NCI-H1092 (cell line): ENCODE measurements around the gene PQBP1.
A peak's percentile ranks its signal among the peaks of the same experiment; 100 is the strongest.
"Not testable (repeated sequence)": the region's sequence is repeated elsewhere in the genome, so short reads cannot be mapped to it uniquely, and the experiment has no call there.

Source experiments
- DNase-seq: peaks from one replicate; lab custom pipeline; 2025; lab: John Stamatoyannopoulos, UW

Gene PQBP1

DNA sequence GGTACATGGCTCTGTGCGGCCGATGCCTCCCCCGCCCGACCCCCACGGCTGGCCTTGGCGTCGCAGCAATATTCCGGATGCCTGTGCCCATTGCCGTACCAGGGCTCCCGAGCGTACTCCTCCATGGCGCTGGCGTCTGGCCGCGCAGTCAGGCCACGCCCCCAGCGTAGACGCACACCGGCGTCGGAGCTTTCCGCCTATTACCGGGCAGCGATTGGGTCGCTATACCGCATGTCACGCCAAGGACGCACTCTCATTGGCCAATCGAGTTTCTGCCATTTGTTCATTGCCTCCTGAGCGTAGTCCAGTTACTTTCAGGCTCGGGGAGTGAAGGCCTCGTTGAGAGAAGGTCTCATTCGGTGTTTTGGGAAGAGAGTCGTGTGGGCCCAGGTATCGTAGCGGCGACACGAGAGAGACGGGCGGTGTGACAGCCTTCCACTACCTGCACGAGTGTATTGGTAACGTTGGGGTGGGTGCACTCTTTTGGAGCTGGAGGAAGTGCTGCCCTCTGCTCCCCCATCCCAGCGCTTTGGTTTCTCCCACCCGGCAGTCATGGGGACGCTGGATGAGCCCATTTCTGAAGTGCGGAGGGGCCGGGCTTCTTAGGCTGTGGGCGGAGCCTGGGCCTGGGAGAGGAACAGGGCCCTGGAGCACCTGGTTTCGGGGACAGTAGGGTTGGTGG, at the start of gene PQBP1, which contains the start of gene TIMM17B:
Gene PQBP1, plus strand, starts transcription at position 306 of the 682 bp plus-strand sequence. CDS start 580 bp downstream, outside the sequence.
Gene TIMM17B, minus strand, starts transcription at position 144 of the 682 bp plus-strand sequence. Its CDS starts 19 bp downstream, at position 125.
- peak; percentile 96 for DNase-seq

DNA sequence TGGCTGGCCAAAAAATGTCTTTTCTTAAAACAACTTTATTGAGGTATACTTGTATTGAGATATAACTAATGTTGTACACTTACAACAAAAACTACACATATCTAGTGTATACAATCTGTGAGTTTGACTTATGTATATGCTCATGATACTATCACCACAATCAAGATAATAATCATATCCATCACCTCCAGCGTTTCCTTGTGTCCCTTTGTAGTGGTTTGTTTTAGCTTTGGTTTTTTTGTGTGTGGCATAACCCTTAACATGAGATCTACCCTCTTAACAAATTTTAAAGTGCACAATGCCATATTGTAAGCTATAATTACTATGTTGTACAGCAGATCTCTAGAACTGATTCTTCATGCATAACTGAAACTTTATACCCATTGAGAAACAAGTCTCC, 48.9 kb upstream of the PQBP1 start:
- DNase-seq = no peak

DNA sequence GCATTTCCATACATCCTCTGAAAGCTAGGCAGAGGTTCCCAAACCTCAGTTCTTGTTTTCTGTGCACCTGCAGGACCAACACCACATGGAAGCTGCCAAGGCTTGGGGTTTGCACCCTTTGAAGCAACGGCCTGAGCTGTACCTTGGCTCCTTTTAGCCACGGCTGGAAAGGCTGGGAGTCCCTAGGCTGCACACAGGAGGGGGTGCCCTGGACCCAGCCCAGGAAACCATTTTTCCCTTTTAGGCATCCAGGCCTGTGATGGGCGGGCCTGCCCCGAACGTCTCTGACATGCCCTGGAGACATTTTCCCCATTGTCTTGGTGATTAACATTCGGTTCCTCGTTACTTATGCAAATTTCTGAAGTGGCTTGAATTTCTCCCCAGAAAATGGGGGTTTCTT, 44.9 kb upstream of the PQBP1 start:
- DNase-seq = no peak

GRCh38 chrX:48853494-48853893, 44.2 kb upstream of the PQBP1 start:
- DNase-seq = not testable (repeated sequence)

- DNase-seq = not testable (repeated sequence)
These were observed 43.5 kb upstream of the PQBP1 start for GRCh38 chrX:48854121-48854804.

- DNase-seq = no peak
These were observed 42.8 kb upstream of the PQBP1 start for GRCh38 chrX:48854898-48855297.

- DNase-seq = no peak
These were observed 33.5 kb upstream of the PQBP1 start for GRCh38 chrX:48864210-48864609.

- not testable (repeated sequence) for DNase-seq
These were observed 25.7 kb upstream of the PQBP1 start for GRCh38 chrX:48872017-48872416.

GRCh38 chrX:48876944-48877343, 20.8 kb upstream of the PQBP1 start:
- not testable (repeated sequence) for DNase-seq

DNA sequence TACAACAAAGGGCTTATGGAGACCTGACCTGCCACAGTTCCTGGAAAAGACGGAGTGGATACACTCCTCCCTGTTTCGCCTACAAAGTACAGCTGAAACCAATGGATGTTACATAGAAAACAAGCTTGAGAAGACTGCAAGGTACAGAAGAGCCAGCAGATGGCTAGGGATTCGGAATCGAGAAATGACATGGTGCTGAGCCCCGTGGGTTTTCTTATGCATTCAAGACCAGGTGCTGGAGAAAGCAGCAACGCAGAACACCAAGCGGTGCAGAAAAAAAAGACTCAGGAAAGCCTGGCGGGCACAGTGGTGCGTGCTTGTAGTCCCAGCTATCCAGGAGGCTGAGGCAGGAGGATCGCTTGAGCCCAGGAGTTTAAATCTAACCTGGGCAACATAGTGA, 14.0 kb upstream of the PQBP1 start:
- no peak for DNase-seq

- DNase-seq = not testable (repeated sequence)
These were observed 11.1 kb upstream of the PQBP1 start for GRCh38 chrX:48886586-48886985.

DNA sequence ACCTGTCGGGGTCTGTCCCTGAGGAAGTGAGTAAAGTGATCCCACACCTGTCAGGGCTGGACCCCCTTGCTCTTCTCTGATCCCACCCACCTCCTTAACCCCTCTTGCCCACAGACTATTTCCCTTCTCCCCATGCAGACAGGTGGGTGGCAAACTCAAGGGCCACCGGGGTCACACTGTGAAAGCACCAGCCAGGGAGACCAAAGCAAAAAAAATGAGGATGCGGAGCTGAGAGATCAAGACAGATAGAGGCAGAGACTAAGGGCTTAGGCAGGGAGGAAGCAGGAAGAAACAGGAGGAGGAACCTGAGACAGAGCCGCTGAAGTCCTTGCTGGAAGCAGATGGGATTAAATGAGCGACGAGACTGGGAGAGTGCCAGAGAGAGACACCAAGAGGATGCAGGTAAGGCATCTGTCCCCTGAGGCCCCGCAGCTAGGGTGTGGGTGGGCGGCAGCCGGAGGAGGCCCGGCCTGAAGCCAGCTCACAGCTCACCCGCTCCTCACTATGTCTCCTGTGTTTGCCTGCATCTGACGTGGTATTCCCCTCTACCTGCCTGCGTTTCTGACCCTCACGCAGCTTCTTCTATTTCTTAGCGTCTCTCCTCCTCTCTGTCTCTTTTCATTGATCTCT, 7.3 kb upstream of the PQBP1 start:
- no peak for DNase-seq

- DNase-seq = no peak
These were observed 6.8 kb upstream of the PQBP1 start for GRCh38 chrX:48890934-48891401.

DNA sequence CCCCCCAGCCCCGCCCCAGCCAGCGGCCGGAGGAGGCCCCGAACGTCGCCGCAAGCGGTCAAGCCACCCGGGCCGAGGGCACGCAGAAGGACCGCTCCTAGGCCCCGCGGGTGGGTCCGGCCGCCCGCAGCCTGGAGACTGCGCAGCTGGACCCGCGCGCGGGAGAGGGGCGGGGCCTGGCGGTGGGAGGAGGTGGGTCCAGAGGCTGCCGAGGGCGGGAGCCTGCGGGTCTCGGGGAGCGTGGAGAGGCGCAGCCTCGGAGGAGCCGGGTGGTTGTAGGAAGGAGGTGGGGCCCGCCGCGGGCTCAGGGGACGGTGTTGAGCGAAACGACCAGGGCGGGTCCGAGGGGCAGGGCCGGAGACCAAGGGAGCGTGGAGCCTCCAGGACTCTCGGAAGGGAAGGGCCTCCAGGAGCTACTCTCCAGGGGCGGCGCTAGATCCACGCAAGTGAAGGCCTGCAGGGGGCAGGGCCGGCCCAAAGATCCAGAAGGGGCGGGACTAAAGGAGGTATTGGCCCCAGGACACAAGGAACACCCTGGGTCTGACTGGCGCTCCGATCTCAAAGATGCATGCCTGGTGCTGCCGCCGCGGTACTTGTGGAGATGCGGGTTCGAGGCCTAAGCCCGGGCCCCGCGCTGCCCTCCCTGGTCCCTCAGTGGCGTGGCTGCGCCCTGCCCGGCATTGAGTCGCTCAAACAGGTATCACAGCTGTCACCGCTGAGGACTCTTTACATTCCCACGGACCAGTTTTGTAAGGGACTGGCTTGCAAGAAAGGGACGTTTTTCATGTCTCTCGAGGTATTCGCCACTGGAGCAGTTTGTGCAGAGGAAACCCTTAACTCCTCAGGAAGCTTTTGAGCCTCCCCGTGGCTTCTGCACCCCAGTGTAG, 6.1 kb upstream of the PQBP1 start:
- DNase-seq = peak; percentile 82

- DNase-seq = no peak
These were observed 4.8 kb upstream of the PQBP1 start for GRCh38 chrX:48892896-48893295.

DNA sequence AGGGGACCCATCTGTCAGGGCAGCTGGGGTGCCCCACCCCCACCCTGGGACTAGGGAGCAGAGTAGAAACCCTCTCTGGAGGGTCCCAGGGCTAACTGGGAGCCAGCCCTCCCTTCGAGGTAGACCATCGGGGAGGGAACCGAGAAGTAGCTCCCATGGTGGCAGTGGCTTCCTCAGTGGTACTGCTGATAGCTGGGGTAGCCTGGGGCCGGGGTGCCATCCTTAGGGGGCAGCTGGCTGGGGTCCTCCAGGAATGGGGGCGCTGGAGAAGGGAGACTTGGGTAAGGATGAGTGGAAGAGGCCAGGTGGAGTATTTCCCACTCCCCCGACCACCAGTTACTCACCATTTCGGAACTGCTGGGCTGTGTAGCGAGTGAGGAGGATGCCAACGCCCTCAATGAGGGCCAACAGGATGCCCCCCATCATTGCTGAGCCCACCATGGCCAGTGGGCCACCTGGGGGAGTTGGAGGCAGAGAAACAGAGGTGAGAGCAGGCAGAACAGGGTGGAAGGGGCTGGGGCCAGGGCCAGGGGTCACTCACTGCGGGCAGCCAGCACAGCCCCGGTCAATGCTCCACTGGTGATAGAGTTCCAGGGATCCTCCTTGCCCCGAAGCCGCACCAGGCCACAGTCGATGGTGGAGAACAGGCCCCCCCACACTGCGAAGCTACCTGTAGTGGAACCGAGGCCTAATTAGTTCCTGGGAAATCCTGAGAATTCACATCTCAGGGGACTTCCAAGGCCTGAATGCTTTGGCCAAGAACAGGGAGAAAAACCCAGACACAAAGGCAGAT, 4.0 kb upstream of the PQBP1 start:
- no peak for DNase-seq

DNA sequence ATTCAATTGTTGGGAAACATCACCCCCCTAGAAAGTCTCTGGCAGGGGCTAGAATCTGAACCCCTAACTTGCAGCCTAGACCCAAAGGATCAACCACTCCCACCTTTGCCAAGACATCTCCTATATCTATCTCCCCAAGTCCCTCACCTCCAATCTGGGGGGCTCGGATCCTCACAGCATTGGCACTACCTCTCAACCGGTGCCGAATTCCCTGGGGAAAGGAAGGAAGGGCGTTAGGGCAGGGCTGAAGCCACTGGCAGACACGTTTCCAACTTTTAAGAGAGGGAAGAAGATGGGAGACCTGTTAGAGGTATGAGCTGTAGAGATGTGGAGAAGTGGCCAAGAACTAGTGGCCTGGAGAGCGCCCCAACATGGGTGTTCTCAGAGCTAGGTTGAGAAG, 2.8 kb upstream of the PQBP1 start:
- DNase-seq = no peak

DNA sequence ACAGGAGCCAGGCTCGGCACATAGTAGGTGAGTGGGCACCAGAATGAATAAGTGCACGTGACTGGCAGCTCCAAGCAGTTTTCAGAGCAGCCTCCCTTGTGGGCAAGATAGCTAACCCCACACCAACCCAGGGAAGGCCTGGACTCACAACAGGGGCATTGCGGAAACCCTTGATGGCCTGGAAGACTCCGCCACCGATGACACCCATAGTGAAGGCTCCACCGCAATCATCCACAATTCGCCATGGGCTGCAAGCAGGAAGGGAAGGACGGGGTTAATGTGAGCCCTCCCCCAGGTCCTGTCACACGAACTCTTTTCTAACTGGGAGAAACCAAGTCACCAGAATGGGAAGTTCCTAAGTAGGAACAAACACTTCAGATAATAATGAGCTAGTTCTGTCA, 1.1 kb upstream of the PQBP1 start:
- no peak for DNase-seq

- peak; percentile 83 for DNase-seq
These were observed 539 bp upstream of the PQBP1 start for GRCh38 chrX:48897157-48897624.

DNA sequence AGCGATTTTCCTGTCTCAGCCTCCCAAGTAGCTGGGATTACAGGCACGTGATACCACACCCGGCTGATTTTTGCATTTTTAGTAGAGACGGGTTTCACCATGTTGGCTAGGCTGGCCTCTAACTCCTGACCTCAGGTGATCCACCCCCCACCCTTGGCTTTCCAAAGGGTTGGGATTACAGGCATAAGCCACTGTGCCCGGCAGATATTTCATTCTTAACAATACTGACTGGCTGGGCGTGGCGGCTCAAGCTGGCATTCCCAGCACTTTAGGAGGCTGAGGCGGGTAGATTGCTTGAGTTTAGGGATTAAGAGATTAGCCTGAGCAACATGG, 1.3 kb downstream of the PQBP1 start:
- DNase-seq = no peak

GRCh38 chrX:48901069-48901468, 3.3 kb downstream of the PQBP1 start:
- DNase-seq = no peak
